GM03348 (cell line): ENCODE results near the gene CSTF2.
A peak's percentile ranks its signal among the peaks of the same experiment; 100 is the strongest.

ENCODE experiments used
- DNase-seq: peaks from one replicate; pipeline ENCODE4 v3.0.0; 2012; ENCODE audit warnings: low spot score

Gene CSTF2

GRCh38 chrX:100871594-100872560 lies 51.7 kb downstream of the CSTF2 start:
- peak; percentile 12 for DNase-seq

- DNase-seq = no peak
Measured at GRCh38 chrX:100874325-100874724, 54.1 kb downstream of the CSTF2 start, which contains the start of gene NOX1. NOX1 (minus strand) TSS chrX:100874359; CDS start chrX:100874139, 220 bp downstream.

DNA sequence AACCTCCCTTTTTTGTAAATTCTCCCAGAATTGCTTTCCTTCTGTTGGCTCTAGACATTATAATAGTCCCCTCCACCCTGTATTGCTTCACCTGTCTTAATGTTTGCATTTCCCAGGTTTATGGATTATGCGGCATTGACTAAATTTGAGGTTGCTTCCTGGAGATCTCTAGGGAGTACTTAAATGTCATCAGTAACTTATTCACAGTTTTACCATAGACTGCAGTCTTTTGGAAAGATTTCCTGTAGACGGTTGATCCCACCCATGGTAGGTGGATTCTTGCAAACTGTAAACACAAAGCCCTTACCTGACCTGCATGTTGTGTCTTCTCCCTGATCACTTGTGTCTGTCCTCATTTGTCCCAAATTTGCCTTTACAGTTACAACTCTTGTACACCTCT lies 60.2 kb downstream of the CSTF2 start:
- DNase-seq = no peak

DNA sequence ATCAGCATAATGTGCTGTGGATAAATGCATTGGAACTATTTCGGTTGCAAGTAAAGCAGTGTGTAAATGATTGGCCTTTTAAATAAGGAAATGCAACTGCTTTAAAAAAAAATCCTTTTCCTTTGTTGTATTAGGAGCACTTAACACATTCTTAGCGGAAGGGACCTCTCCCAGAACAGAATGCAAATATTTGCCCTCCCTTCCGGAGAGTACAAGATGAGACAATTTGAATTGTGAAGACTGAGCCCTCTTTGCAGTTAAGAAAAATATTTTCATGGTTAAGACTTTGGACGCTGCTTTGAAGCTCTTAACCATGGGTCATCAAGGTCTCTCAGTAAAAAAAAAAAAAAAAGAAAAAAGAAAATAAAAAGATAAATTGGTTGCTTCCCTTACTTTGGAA lies 63.5 kb downstream of the CSTF2 start:
- no peak for DNase-seq
